Measurements from ENCODE around the gene BEND6. TPM values are rescaled to one million over a fixed set of nuclear protein-coding genes. Genes with fewer than 3 reads are reported as not detected.

BEND6 gene
- total RNA-seq, 2 donors from 2014 or later = 0.32 to 0.61 TPM

DNA sequence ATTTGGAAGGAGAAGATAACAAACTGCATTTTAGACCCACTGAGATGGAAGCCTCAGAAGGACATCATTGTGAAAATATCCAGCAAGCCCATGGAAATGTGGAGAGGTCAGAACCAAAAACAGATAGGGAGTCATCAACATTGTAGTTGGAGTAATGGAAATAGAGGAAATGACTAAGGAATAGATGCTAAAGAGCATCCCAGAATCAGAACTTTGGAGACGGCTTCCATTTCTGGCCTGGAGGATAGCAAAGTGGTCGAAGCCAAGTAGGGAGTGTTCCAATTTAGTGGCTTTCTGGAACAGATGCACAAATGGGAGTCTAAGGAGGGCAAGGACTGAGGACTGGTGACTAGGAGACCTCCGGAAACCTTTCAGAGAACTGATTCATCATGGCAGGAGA lies 3.6 kb downstream of the BEND6 start:
- intact Hi-C loops (cut with DNase I) = no loop called here
- TF ChIP-seq, protein P1, sequence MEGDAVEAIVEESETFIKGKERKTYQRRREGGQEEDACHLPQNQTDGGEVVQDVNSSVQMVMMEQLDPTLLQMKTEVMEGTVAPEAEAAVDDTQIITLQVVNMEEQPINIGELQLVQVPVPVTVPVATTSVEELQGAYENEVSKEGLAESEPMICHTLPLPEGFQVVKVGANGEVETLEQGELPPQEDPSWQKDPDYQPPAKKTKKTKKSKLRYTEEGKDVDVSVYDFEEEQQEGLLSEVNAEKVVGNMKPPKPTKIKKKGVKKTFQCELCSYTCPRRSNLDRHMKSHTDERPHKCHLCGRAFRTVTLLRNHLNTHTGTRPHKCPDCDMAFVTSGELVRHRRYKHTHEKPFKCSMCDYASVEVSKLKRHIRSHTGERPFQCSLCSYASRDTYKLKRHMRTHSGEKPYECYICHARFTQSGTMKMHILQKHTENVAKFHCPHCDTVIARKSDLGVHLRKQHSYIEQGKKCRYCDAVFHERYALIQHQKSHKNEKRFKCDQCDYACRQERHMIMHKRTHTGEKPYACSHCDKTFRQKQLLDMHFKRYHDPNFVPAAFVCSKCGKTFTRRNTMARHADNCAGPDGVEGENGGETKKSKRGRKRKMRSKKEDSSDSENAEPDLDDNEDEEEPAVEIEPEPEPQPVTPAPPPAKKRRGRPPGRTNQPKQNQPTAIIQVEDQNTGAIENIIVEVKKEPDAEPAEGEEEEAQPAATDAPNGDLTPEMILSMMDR (IDR thresholded peaks at IDR 0.05) = no peak
- no peaks in the 10 kb centered on the region for H3K36me3 ChIP-seq
- no peak overlapping the region for H3K27ac ChIP-seq
- no peaks in the 10 kb centered on the region for H3K4me1 ChIP-seq
- DNase-seq = no peak
- no peak overlapping the region for H3K4me3 ChIP-seq
- H3K9me3 ChIP-seq = no peaks in the 10 kb centered on the region
- no peak overlapping the region for H3K9ac ChIP-seq (ENCODE audit: low read depth in 2 of 2, low read length in 2 of 2)
- peaks cover 8% of the 10 kb centered on the region for H3K27me3 ChIP-seq

DNA sequence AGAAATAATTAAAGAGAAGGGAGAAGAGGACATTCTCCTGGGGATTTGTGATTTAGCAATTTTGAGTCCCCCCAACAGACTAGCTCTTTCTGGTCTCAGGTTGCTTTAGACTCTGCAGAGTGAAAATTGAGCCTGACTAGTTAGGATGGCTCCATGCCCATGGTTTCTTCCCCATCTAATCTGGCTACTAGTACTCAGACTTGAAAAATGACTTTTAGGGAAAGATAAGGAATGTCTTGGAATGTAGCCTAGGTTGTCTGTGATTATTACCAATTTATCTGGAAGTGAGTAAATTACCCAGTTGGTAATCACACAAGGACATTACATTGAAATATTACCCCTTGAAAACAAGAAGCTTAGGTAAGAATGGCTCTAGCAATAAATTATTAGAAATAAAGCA lies 4.2 kb downstream of the BEND6 start:
- H3K36me3 ChIP-seq = no peaks in the 10 kb centered on the region
- H3K27ac ChIP-seq = no peak overlapping the region
- no peak overlapping the region for H3K4me3 ChIP-seq
- H3K4me1 ChIP-seq = no peaks in the 10 kb centered on the region
- H3K27me3 ChIP-seq = peaks cover 3% of the 10 kb centered on the region
- no peak overlapping the region for H3K9ac ChIP-seq (ENCODE audit: low read depth in 2 of 2, low read length in 2 of 2)
- DNase-seq = no peak
- intact Hi-C loops (cut with DNase I) = no loop called here
- H3K9me3 ChIP-seq = no peaks in the 10 kb centered on the region
- TF ChIP-seq, protein P1 (IDR thresholded peaks at IDR 0.05) = no peak

DNA sequence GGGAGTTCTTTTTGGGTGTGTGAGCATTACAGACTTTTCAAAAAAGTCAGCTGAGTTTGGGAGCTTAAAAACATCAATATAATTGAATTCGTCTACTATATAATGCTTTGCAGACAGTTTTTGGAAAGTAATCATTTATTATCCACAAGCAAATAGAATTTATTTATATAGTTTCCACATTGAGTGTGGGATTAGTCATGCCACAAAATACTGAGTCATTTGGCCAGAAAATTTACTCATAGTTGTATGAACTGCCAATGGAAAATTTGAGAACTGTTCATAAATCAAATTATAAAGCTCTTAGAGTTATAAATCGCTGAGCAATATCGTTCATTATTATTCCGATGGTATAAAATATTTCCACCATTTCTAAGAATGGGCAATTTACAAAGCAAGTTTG lies 5.0 kb downstream of the BEND6 start:
- DNase-seq = no peak
- no peaks in the 10 kb centered on the region for H3K27me3 ChIP-seq
- H3K36me3 ChIP-seq = no peaks in the 10 kb centered on the region
- H3K4me3 ChIP-seq = no peak overlapping the region
- no peaks in the 10 kb centered on the region for H3K9me3 ChIP-seq
- no peaks in the 10 kb centered on the region for H3K4me1 ChIP-seq
- H3K27ac ChIP-seq = no peak overlapping the region
- no peak overlapping the region for H3K9ac ChIP-seq (ENCODE audit: low read depth in 2 of 2, low read length in 2 of 2)
- TF ChIP-seq, protein P1 (IDR thresholded peaks at IDR 0.05) = no peak
- intact Hi-C loops (cut with DNase I) = no loop called here

DNA sequence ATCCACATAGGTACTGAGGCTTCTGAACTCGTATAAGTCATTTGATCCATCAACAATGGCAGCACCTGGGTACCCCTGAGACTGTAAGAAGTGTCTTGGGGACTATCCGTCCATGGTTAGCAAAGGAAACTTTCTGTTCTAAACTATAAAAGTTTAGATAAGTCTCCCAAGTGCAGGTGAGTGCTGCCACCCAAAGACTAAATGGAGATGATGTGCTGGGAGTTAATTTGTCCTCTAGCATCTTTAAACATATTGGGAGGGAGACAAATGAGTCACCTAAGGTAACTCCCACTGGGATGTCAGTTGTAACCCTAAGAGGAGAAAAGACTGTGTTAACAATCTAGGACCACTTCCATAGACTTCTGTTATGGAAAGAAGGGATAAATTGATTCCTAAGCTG lies 6.2 kb downstream of the BEND6 start:
- no peaks in the 10 kb centered on the region for H3K9me3 ChIP-seq
- H3K4me1 ChIP-seq = no peaks in the 10 kb centered on the region
- no peaks in the 10 kb centered on the region for H3K36me3 ChIP-seq
- intact Hi-C loops (cut with DNase I) = no loop called here
- TF ChIP-seq, protein P1 (IDR thresholded peaks at IDR 0.05) = no peak
- no peak overlapping the region for H3K4me3 ChIP-seq
- DNase-seq = no peak
- H3K27me3 ChIP-seq = no peaks in the 10 kb centered on the region
- H3K9ac ChIP-seq (ENCODE audit: low read depth in 2 of 2, low read length in 2 of 2) = no peak overlapping the region
- no peak overlapping the region for H3K27ac ChIP-seq

DNA sequence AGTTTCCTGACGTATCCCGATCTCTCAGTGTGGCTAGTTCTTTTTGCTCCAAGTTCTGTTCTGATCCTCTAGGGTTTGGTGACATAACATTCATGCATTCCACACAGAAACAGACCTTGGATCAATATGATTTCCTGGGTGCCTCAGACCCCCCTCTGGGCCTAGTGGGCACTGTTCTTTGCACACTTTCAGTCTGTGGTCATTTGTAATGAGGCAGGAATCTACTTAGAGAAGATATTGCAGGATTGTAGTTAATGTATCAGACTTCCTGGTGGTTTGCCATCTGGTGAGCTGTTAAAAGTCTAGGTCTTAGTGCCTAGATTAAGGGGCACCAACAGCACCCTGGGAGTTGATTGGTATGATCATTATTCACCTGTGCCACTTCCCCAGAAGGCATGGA lies 7.5 kb downstream of the BEND6 start:
- TF ChIP-seq, protein P1 (IDR thresholded peaks at IDR 0.05) = no peak
- Histone ChIP-seq H3K4me1 (no peaks in the 10 kb centered on the region), H3K9ac (ENCODE audit: low read depth in 2 of 2, low read length in 2 of 2) (no peak overlapping the region), H3K4me3 (no peak overlapping the region), H3K36me3 (no peaks in the 10 kb centered on the region), H3K9me3 (no peaks in the 10 kb centered on the region), H3K27me3 (no peaks in the 10 kb centered on the region), H3K27ac (no peak overlapping the region)
- no peak for DNase-seq
- intact Hi-C loops (cut with DNase I) = no loop called here

DNA sequence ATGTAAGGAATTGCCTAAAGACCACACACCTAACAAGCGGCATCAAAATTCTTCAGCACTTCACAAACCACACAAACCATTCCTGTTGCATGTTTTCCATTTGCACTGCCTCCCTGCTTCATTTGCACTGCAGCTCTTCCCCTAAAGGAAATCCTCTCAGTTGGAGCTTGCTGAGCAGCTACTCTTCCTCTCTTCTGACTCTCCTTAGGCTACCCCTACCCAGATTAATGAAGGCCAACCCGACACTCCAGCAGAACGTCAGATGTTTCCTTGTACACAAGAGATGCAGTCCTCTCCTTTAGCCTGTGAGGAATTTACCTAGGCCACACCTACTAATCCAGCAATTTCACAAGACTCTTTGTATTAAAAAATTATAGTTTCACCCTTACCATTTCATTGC lies 8.1 kb downstream of the BEND6 start:
- no peak for DNase-seq
- intact Hi-C loops (cut with DNase I) = no loop called here
- no peak overlapping the region for H3K4me3 ChIP-seq
- H3K9me3 ChIP-seq = no peaks in the 10 kb centered on the region
- H3K36me3 ChIP-seq = no peaks in the 10 kb centered on the region
- H3K4me1 ChIP-seq = no peaks in the 10 kb centered on the region
- H3K9ac ChIP-seq (ENCODE audit: low read depth in 2 of 2, low read length in 2 of 2) = no peak overlapping the region
- no peak overlapping the region for H3K27ac ChIP-seq
- TF ChIP-seq, protein P1 (IDR thresholded peaks at IDR 0.05) = no peak
- no peaks in the 10 kb centered on the region for H3K27me3 ChIP-seq

Data from colonic mucosa (tissue), 4 donors.